ENCODE results near the gene MAP1LC3B. TPM values are rescaled to one million over a fixed set of nuclear protein-coding genes. Genes with fewer than 3 reads are reported as not detected.
"Not testable (repeated sequence)": the region's sequence is repeated elsewhere in the genome, so short reads cannot be mapped to it uniquely, and the experiment has no call there.

Gene MAP1LC3B
- polyA plus RNA-seq, 1 donor from 2014 or later = 141 TPM

GRCh38 chr16:87383505-87384161, 8.5 kb upstream of the MAP1LC3B start, which contains the start of gene FBXO31:
TSS of gene FBXO31 (minus strand) at chr16:87383776. CDS start at chr16:87383744, 32 bp downstream.
- Mint-ChIP-seq H3K27me3 (no peaks in the 10 kb centered on the region), H3K4me3 (peak within 1 kb of the TSS; percentile 92 to 98 (median 97)), H3K27ac (peak within 1 kb of the TSS; percentile 96 to 100 (median 99)), H3K36me3 (peaks cover 7% of the 10 kb centered on the region), H3K4me1 (peaks cover 30 to 45% (median 35%) of the 10 kb centered on the region in 3 donors), H3K9me3 (no peaks in the 10 kb centered on the region)

- peak overlapping the region; percentile 92 to 98 (median 97) for H3K4me3 Mint-ChIP-seq
- H3K36me3 Mint-ChIP-seq = peaks cover 7% of the 10 kb centered on the region
- no peaks in the 10 kb centered on the region for H3K27me3 Mint-ChIP-seq
- H3K4me1 Mint-ChIP-seq = peaks cover 30 to 43% (median 33%) of the 10 kb centered on the region in 3 donors
- peak overlapping the region; percentile 96 to 100 (median 99) for H3K27ac Mint-ChIP-seq
- H3K9me3 Mint-ChIP-seq = no peaks in the 10 kb centered on the region
Observed at GRCh38 chr16:87384162-87384874, 7.8 kb upstream of the MAP1LC3B start.

- Mint-ChIP-seq H3K27ac (peak overlapping the region; percentile 96 to 100 (median 99)), H3K4me1 (peaks cover 30 to 43% (median 33%) of the 10 kb centered on the region in 3 donors), H3K4me3 (peak overlapping the region; percentile 85 to 98 (median 90))
- not testable (repeated sequence) for H3K36me3 Mint-ChIP-seq, H3K27me3 Mint-ChIP-seq, H3K9me3 Mint-ChIP-seq
Observed at GRCh38 chr16:87384875-87385167, 7.3 kb upstream of the MAP1LC3B start.

GRCh38 chr16:87387942-87388817, 4.0 kb upstream of the MAP1LC3B start:
- Mint-ChIP-seq H3K4me3 (peak overlapping the region; percentile 65 to 87 (median 79)), H3K9me3 (no peaks in the 10 kb centered on the region), H3K4me1 (peaks cover 19 to 32% (median 19%) of the 10 kb centered on the region in 3 donors), H3K27ac (peak overlapping the region; percentile 95 to 99 (median 96)), H3K36me3 (peaks cover 3% of the 10 kb centered on the region), H3K27me3 (no peaks in the 10 kb centered on the region)

GRCh38 chr16:87388818-87389134, 3.4 kb upstream of the MAP1LC3B start:
- H3K27ac Mint-ChIP-seq = peak overlapping the region; percentile 95 to 99 (median 96)
- no peaks in the 10 kb centered on the region for H3K9me3 Mint-ChIP-seq
- H3K4me1 Mint-ChIP-seq = peaks cover 24 to 38% (median 25%) of the 10 kb centered on the region in 3 donors
- H3K36me3 Mint-ChIP-seq = peaks cover 3% of the 10 kb centered on the region
- peak overlapping the region; percentile 65 to 87 (median 79) for H3K4me3 Mint-ChIP-seq
- no peaks in the 10 kb centered on the region for H3K27me3 Mint-ChIP-seq

GRCh38 chr16:87389245-87389644, 2.9 kb upstream of the MAP1LC3B start:
- peaks cover 28 to 42% (median 30%) of the 10 kb centered on the region in 3 donors for H3K4me1 Mint-ChIP-seq
- no peaks in the 10 kb centered on the region for H3K27me3 Mint-ChIP-seq
- H3K36me3 Mint-ChIP-seq = peaks cover 3% of the 10 kb centered on the region
- peak overlapping the region in 2 of 3 donors; percentile 31 to 46 for H3K27ac Mint-ChIP-seq
- H3K4me3 Mint-ChIP-seq = peak overlapping the region in 2 of 4 donors; percentile 61 to 80
- H3K9me3 Mint-ChIP-seq = no peaks in the 10 kb centered on the region

GRCh38 chr16:87389914-87390313, 2.2 kb upstream of the MAP1LC3B start:
- Mint-ChIP-seq H3K4me1 (peaks cover 32 to 48% (median 33%) of the 10 kb centered on the region in 3 donors), H3K27ac (peak overlapping the region in 2 of 3 donors; percentile 46 to 87), H3K4me3 (peak overlapping the region in 1 of 4 donors; percentile 61)
- H3K9me3 Mint-ChIP-seq, H3K27me3 Mint-ChIP-seq, H3K36me3 Mint-ChIP-seq: not testable (repeated sequence)

- H3K9me3 Mint-ChIP-seq = no peaks in the 10 kb centered on the region
- peak overlapping the region in 3 of 4 donors; percentile 81 to 88 (median 84) for H3K4me3 Mint-ChIP-seq
- H3K4me1 Mint-ChIP-seq = peaks cover 34 to 51% (median 37%) of the 10 kb centered on the region in 3 donors
- H3K27ac Mint-ChIP-seq = peak overlapping the region in 2 of 3 donors; percentile 87 to 94
- no peaks in the 10 kb centered on the region for H3K27me3 Mint-ChIP-seq
- H3K36me3 Mint-ChIP-seq = peaks cover 8% of the 10 kb centered on the region
Observed at GRCh38 chr16:87390641-87391323, 1.4 kb upstream of the MAP1LC3B start.

- peaks cover 31 to 48% (median 39%) of the 10 kb centered on the region in 3 donors for H3K4me1 Mint-ChIP-seq
- peaks cover 6% of the 10 kb centered on the region for H3K36me3 Mint-ChIP-seq
- H3K27me3 Mint-ChIP-seq = no peaks in the 10 kb centered on the region
- peak overlapping the region in 2 of 3 donors; percentile 87 to 94 for H3K27ac Mint-ChIP-seq
- peak overlapping the region; percentile 81 to 93 (median 86) for H3K4me3 Mint-ChIP-seq
- no peaks in the 10 kb centered on the region for H3K9me3 Mint-ChIP-seq
Observed at GRCh38 chr16:87391324-87391949, 699 bp upstream of the MAP1LC3B start.

- no peaks in the 10 kb centered on the region for H3K9me3 Mint-ChIP-seq
- H3K36me3 Mint-ChIP-seq = peaks cover 6% of the 10 kb centered on the region
- peak overlapping the region; percentile 89 to 95 (median 93) for H3K4me3 Mint-ChIP-seq
- peak overlapping the region; percentile 75 to 94 (median 85) for H3K27ac Mint-ChIP-seq
- no peaks in the 10 kb centered on the region for H3K27me3 Mint-ChIP-seq
- H3K4me1 Mint-ChIP-seq = peaks cover 33 to 41% (median 38%) of the 10 kb centered on the region in 3 donors
Observed at GRCh38 chr16:87392821-87393679, 914 bp downstream of the MAP1LC3B start.

- Mint-ChIP-seq H3K27ac (peak overlapping the region; percentile 75 to 94 (median 85)), H3K4me1 (peaks cover 32 to 39% (median 32%) of the 10 kb centered on the region in 3 donors), H3K27me3 (no peaks in the 10 kb centered on the region), H3K9me3 (no peaks in the 10 kb centered on the region), H3K36me3 (peaks cover 6% of the 10 kb centered on the region), H3K4me3 (peak overlapping the region; percentile 89 to 95 (median 93))
Observed at GRCh38 chr16:87393680-87394055, 1.5 kb downstream of the MAP1LC3B start.

- Mint-ChIP-seq H3K9me3 (no peaks in the 10 kb centered on the region), H3K27me3 (no peaks in the 10 kb centered on the region), H3K4me3 (peak overlapping the region in 2 of 4 donors; percentile 53 to 95), H3K27ac (peak overlapping the region in 1 of 3 donors; percentile 65), H3K36me3 (peaks cover 6% of the 10 kb centered on the region), H3K4me1 (peaks cover 32 to 38% (median 33%) of the 10 kb centered on the region in 3 donors)
Observed at GRCh38 chr16:87395181-87395842, 3.2 kb downstream of the MAP1LC3B start.

Data from IgD-negative memory B cell (primary cell).